ENCODE measurements around the gene KXD1.
"Not testable (repeated sequence)": the region's sequence is repeated elsewhere in the genome, so short reads cannot be mapped to it uniquely, and the experiment has no call there.

Gene KXD1

DNA sequence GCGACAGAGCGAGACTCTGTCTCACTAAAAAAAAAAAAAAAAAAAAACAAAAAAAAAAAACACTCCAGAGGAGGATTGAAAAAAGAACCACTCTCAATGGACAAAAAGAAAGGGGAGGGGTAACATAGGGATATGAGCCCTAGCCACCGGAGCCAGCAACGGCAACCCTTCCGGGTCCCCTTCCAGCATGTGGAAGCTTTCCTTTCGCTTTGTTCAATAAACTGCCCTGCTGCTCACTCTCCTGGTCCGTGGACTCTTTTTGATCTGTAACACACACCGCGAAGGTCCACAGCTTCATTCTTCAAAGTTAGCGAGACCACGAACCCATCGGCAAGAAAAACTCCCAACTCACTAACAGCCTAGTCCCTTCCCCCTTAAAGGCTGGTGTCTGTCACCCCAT, 29.9 kb downstream of the KXD1 start:
- no peak for DNase-seq

DNA sequence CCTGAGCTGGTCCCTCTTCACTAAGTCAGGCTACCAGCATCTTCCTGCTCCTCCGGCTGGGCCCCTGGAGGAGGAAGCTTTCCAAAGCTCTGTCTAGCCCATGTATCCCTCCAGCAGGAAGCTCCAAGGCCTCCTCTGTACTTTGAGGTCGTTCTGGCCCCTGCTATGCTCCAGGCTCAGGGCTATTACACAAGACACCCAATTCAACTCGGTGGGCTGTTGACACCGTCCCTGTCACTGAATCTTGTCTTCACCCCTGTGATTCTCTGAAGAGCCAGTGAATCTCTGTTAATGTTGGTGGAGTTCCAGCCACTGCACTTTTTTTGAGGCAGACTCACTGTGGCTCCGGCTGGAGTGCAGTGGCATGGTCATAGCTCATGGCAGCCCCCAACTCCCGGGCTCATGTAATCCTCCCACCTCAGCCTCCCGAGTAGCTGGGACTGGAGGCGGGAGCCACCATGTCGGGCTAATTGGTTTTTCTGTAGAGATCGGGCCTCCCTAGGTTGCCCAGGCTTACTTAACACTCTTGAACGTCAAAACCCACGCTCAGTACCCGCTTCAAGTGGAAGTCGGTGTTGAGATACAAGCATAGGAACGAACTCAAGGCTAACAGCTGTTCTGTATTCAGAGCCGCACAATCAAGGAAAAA, 30.4 kb downstream of the KXD1 start:
- no peak for DNase-seq

DNA sequence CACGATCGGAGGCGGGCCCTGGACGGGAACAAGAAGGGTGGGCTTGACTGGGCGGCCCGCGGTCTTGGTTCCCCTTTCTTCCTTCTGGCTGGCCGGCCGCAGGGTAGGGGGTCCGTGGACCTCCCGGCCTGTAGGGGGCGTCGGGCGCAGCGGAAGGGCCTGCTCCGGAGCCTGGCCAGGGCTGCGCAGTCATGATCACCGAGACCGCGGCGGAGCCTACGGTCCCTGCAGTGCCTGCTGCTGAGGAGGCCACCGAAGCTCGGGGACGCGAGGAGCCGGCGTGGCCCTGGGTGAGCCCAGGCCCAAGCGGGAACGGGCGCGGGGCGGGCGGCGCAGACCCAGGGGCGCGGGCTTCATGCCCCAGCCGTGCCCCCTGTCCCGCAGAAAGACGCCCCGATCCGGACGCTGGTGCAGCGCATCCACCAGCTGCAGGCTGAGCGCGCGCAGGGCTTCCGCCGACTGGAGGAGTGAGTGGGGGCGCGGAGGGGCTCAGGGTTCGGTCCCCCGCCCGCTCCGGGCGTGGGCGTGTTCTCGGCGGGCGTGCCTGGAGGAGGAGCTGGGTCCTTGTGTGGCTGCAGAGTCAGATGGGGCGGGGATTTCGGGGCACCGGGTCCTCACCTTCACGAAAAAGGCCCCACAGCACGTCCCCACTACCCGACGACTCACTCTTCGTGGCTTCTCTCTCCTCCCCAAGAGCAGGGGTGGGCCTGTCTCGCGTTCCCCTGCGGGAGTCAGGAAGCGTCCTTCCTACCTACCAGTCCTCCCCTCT, 31.1 kb downstream of the KXD1 start, which contains the start of gene REX1BD:
REX1BD (plus strand) TSS at position 188 of the 769 bp plus-strand sequence; CDS start at position 192, 4 bp downstream.
- DNase-seq: peak; percentile 89

DNA sequence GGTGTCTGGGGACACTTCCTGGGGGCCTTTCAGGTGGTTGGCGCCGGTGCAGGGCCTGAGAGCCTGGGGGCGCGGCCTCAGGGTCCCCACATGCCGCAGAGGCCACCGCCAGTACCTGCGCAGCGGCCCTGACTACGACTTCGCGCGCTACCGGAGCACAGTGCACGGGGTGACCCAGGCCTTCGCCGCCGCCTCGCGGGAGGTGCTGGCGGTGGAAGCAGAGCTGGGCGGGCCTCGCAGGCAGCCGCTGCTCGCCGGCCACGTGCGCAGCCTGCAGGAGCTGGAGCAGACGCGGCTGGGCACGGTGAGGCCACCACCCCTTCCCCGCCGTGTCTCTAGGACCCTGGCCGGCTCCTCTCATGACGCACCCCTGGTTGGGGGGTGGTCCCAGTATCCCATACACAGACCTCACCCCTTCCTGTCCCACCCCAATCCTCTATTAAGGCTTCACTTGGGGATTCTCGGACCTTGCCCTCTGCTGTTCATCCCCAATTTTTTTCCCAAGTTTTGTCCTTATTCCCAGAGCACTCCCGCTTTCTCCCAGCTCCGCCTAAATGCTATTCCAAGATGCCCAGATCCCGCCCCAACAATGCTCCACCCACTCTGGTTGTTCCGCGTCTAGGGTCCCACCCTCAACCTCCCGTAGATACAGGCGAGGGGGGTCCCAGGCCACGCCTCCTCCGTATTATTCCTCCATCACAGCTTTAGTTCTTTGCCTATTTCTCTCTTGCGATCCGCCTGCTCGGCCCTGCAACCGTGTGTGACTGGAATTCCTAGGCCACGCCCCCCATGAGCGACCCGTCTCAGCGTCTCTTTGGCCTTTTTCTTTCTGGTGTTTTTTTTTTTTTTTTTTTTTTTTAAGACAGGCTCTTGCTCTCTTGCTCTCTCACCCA, 32.0 kb downstream of the KXD1 start:
- peak; percentile 83 for DNase-seq

DNA sequence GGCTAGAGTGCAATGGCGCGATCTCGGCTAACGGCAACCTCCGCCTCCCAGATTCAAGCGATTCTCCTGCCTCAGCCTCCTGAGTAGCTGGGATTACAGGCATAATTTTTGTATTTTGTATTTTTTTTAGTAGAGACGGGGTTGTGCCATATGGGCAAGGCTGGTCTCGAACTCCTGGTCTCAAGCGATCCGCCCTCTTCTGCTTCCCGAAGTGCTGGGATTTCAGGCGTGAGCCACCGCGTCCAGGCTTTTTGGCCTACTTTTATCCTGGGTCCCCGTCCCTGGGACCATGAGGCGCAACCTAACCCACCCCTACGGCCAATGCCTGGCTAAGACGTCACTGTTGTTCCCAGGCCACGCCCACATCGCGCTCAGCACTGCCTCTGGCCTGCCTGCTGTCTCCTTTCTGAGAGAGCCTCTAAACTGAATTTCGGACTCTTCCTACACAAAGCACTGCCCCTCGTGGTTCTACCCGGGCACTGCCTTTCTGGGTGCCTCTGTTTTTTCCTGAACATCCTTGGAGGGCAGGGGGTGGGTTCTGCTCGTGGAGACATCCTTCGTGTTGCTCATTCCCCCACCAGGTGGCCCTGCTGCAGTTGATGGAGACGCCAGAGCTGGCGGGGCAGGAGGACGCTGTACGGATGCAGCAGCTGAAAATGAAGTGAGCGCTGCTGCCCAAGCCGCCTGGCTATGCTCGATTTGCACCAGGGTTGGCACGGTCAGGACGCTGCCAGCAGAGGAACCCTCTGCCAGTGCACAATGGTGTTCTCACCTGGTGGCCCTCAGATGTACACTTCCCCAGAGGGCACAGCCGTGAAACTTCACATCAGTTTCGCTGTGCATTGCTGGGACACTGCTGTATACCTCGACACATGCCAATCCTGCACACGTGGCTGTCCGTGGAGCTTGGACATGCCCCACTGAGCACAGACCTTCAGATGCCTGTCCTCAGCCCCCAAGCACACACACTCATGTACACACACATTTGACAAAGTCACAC, 32.9 kb downstream of the KXD1 start:
- DNase-seq: peak; percentile 44

DNA sequence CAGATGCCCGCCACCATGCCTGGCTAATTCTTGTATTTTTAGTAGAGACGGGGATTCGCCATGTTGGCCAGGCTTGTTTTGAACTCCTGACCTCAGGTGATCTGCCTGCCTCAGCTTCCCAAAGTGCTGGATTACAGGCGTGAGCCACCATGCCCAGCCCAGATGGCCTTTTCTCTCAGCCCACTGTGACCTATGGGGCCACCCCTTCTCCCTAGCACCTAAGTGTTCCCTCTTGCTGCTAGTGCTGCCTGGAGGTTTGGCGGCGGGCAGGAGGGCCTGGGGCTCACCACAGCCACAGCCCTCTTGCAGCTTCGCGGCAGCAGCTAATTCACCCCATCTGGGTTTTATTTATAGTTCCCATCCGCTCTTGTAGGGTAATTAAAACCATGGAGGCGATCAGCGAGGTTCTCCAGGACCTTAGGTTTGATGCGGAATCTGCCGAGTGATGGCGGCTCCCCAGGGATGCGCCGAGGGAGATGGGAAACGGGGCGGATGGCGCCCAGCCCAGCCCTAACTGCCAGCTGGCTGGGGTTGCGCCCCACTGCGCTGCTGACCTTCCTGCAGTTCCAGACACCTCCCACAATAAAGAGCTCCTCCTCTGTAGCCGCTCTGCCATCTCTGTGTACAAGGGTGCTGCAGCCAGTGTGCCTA, 34.2 kb downstream of the KXD1 start:
- no peak for DNase-seq

DNA sequence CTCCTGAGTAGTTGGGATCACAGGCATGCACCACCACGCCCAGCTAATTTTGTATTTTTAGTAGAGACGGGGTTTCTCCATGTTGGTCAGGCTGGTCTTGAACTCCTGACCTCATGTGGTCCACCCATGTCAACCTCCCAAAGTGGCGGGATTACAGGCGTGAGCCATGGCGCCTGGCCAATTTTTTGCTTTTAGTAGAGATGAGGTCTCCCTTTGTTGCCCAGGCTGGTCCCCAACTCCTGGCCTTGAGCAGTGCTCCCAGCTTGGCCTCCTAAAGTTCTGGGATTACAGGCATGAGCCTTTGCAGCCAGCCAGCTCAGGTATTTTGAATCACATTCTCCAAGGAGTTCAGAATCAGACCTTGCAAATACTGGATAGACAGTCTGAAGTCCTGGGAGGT, 35.1 kb downstream of the KXD1 start:
- not testable (repeated sequence) for DNase-seq

DNA sequence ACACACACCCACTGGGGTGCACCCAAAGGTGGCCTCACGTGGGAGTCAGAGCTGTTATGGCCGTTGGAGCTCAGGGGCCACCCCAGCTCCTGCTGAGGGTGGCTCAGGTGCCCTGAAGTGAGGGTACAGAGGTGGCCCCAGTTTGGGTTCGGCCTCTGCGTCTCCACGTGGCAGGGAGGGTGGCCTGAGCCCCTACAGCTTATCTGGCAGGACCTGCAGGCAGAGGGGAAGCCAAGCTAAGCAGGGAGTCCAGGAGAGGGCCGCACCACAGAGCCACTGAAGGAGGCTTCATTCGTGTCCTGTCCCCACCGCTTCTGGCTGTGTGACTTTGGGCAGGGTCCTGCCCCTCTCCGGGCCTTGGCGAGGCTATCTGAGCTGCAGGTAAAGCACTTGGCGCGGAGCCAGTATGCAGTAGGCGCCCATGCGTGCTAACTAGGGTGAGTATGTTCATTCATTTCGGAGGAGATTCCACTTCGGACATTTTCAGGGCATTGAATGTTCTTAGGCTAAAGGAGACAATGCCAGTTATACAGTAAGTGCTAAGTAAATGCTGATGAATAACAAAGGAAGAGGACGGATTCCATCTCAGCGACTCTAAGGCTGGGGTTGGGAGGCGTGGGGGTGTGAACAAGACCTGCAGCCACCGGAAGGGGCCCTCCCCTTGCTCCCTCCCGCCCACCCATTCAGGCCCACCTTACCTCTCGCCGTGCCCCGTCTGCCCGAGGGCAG, 35.9 kb downstream of the KXD1 start:
- no peak for DNase-seq

DNA sequence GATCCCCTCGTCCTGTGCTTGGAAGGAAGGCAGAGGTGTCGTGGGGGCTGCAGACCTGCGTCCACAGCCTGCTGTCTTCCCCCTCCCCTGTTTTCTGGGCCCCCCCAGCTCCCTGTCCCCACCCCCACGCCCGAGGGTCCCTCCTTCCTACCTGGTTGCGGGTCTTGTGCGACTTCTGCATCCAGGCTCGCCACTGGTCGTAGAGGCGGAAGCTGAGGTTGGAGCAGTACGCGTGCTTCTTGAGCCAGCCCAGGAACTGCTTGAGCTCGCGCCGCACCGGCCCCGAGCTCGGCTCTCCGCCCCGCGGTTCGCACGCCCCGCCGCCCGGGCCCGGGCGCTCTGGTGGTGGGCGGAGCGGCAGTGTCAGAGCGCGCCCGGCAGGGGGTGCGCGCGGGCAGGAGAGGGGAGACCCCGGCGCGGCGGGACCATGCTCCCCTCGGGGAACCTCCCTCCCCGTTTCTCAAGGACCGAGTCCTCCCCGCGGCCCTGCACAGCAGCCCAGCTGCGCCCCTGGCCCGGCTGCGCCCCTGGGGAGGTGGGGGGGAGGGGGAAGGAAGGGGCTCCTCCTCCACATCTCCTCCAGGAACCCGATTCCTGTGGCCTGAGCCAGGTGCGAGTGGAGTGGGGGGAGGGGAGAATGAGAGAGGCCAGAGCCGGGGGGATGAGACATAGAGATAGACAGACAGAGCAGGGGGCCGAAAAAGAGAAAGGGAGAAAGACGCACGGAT, 36.6 kb downstream of the KXD1 start:
- peak; percentile 82 for DNase-seq

DNA sequence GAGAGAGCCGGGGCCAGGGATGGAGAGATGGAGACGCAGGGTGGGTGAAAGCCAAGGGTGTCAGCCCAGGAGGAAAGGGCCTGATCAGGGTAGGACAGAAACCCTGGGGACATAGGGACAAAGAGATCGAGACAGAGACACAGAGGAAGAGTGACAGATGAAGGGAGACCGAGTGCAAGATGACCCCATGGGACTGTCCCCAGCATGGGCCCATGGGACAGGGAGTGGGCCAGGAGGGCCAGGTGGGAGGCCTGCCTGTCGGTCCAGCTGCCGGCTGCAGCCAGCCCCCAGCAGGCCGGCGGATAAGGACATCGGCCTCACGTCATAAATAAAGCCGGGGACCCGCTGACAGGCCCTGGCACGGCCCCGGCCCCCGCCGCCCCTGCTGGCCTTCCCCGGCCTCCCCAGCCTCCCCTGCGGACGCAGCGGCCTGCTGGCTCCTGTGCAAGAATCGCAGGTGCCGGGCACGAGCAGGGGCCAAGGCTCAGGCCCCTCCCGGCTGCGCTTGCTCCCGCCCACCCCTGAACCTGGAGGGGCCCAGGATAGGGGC, 37.2 kb downstream of the KXD1 start:
- DNase-seq: no peak

DNA sequence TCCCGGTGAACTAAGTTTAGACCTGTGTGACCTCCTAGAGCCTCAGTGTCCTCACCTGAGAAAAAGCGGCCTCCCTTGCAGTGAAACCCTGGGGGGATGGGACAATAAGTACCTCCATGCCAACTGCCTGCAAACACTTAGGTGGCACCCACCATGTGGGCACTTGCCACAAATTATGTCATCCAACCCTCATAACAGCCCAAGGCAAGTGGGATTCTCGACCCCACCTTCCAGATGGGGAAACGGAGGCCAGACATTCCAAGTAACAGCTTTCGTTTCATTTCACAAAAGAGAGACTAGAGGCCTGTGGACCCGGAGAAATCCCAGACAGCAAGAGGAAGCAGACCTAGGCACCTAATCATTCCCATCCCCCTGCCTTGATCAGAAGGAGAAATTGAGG, 37.8 kb downstream of the KXD1 start:
- no peak for DNase-seq

DNA sequence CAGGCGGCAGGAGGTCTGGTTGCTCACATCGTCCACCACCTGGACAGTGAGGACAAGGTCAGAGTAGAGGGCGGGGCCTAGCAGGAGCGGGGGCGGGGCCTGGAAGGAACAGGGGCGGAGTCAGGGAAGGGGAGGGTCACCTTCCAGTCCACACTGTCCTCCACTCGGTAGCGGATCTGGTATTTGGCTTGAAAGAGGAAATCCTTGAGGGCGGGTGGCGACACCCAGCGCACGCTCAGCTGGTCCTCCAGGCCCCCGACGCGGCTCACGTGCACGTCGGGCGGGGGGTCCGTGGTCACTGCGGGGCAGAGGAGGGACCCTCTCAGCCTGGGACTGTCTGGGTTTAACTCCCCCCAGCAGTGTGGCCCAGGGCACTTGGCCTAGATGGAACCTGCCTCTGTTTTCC, 39.1 kb downstream of the KXD1 start:
- no peak for DNase-seq

DNA sequence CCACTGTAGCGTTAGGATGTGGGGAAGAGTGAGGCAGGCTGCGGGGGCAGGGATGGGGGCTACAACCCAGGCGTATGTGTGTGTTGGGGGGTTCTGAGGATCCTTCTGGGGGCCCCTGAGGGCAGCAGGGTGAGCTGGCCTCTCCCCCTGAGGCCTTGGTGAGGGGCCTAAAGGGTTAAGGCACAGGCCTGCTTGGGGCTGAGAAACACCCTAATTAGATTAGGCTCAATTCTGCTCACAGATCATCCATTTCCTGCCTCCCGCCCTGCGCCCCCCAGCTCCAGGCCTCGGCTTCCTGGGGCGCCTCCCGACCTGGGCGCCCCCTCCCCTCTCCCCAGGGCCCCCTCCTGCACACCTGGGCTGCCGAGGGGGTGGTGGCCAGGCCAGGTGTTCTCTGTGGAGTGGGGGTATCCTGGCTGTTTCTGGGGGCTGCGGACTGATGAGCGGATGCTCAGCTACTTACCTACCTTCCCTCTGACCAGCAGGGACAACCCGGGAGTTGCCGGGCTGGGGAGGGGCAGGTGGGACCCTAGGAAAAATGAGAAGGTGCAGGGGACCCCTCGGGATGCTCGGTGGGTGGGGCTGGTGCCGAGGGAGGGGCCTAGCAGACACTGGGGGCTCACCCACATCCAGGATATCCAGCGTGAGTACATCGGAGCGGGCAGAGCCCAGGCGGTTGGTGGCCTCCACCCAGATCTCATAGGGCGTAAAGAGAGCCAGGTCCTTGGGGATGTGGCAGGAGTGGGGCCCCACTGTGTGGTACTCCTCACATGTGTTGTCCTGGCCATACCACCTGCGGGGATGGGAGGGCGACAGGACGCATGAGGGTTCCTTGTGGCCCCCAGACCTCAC, 40.4 kb downstream of the KXD1 start:
- DNase-seq: no peak

DNA sequence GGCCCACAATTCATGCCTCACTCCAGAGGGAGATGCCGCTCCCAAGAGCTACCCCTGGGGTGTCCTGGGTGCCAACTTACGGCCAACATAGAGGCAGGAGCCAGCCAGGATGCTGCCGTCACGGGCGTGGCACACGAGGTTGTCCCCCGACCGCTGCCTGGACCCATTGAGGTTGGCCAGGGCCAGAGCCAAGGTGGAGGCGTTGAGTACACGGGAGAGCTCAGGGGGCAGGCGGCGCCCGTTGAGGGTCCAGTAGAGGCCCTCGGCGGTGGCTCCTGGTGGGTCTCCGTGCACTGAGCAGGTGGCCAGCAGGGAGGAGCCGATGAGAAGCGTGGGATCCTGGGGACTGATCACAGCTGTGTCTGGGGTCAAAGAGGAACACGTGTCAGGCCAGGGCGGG, 41.8 kb downstream of the KXD1 start:
- DNase-seq: no peak

DNA sequence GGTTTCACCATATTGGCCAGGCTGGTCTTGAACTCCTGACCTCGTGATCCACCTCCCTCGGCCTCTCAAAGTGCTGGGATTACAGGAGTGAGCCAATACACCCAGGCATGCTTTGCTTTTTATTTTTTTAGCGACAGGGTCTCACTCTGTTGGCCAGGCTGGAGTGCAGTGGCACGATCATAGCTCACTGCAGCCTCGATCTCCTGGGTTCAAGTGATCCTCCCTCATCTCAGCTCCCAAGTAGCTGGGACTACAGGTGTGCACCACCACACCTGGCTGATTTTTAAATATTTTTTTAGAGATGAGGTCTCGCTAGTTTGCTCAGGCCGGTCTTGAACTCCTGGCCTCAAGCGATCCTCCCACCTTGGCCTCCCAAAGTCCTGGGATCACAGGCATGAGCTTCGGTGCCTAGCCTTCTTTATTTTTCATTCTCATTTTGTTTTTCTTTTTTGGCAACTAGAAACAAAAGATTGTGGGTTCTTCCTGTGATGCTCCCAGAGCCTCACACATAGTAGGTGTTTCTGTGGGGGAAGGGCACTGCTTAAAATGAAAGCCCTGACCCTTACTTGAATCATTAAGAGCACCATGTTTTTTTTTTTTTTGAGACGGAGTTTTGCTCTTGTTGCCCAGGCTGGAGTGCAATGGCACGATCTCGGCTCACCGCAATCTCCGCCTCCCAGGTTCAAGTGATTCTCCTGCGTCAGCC, 43.2 kb downstream of the KXD1 start:
- not testable (repeated sequence) for DNase-seq

DNA sequence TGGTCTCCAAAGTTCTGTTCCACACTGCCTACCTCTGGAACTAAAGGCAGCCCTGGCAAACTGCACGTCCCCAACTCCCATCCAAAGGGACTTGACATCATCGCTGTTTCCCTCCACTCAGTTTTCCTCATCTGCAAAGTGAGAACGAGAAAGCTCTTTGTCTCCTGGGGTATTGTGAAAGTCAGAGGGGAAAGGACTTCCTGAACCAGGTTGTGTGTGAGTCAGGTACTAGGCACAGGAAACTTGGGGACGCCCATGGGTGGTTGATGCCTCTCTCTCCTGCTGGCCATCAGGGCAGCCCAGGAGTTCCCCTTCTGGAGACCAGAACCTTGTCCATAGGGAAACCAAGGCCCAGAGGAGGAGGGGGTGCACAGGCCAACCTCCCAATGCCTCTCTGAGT, 44.2 kb downstream of the KXD1 start:
- no peak for DNase-seq

DNA sequence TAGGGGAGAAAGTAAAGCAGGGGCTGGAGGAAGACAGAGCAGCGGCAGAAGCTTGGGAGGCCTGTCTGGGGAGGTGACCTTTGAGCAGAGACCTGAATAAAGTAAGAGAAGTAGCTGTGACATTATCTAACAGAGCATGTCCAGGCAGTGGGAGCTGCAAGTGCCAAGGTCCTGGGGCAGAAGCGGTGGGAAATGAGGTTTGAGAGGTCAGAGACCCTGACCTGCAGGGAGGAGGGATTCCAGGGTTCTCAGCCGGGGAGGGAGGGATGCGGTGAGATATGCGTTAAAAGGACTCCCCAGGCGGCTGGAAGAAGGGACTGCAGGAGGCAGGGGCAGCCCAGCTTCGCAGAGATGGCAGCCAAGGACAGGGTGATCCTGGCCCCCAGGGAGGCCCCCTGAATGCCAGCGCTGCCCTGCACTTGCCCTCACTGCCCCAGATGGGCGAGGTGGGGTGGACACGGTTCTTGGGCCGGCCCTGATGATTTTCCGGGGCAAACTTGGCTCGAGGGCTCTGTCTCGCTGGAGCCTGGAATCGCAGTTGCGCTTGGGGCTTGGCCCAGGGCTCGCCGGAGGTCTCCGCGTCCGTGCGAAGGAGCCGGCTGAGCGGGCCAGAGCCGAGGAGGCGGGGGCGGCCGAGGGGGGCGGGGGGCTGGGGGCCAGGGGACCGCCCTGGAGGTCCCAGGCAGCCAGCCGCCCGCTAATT, 45.7 kb downstream of the KXD1 start:
- DNase-seq: peak; percentile 43

Data from activated CD4-positive, alpha-beta T cell treated with anti-CD3 and anti-CD28 coated beads for 48 hours (primary cell).